CD4-positive, alpha-beta T cell treated with Interleukin-4 for 1 hour (primary cell): ENCODE measurements around the gene FIBCD1.

Source experiments
- DNase-seq, 2 donors: peaks; one replicate each; pipeline ENCODE4 v3.0.0-alpha.2; 2020 to 2022

FIBCD1 gene

DNA sequence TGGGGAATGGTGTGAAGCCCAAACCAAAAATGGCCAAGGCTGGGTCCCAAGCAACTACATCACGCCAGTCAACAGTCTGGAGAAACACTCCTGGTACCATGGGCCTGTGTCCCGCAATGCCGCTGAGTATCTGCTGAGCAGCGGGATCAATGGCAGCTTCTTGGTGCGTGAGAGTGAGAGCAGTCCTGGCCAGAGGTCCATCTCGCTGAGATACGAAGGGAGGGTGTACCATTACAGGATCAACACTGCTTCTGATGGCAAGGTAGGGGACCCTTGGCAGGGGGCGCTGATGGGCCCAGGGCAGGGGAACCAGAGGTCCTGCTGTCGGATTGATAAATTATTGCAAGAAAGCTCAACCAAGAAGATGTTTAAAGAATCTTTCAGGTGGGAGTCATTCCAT is 84.2 kb downstream of the FIBCD1 start:
- no peak for DNase-seq

DNA sequence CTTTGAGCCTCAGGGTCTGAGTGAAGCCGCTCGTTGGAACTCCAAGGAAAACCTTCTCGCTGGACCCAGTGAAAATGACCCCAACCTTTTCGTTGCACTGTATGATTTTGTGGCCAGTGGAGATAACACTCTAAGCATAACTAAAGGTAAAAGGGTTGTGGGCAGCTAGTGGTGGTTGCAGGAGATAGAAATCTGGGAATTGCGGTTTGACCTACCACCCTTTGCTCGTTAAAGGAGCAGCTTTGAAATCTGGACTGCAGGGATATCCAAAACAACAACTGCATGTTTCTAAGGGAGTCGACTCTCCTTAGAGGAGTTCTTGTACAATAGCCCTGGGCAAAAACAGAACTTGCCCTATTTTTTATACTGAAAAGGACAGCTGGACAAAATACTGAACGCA is 85.0 kb downstream of the FIBCD1 start:
- DNase-seq, result no peak

DNA sequence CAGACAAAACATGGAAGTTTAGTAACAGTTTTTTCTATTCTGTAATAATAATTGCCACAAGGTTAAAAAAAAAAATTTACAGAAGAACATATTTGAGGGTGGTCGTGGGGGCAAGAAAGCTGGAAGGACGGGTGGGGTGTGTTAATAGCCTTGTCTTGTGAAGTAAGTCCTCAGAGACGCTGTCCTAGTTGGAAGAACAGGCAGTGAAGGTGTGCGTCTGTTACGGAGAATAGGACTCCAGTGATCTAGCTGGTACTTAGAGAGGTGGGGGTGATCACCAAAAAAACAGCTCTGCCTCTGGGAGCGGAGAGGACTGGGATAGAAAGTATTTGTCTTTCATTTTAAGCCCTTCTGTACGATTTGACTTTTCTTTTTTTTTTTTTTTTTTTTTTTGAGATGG is 86.2 kb downstream of the FIBCD1 start:
- DNase-seq, result no peak
